WTC11 (cell line): ENCODE results near the gene CDK5. TPM values are rescaled to one million over a fixed set of nuclear protein-coding genes. Genes with fewer than 3 reads are reported as not detected.

Experiments used
- ATAC-seq: fragments of 200-7000 bp; cut with Tn5 transposase; 2 replicates; pipeline ENCODE4 v1.10.0; 2021; ENCODE audit warnings: mild to moderate bottlenecking, moderate library complexity
- CTCF ChIA-PET: fragments of 300-600 bp; sonication (Branson Sonifier 250); formaldehyde crosslinking; loops from one replicate; lab custom pipeline; 2021; ENCODE audit warnings: antibody characterized with exemption; lab: Charles Lee
- POLR2A ChIA-PET: fragments of 350-600 bp; sonication (Branson Sonifier 250); formaldehyde crosslinking; loops from one replicate; lab custom pipeline; 2021; ENCODE audit warnings: antibody characterized with exemption; lab: Charles Lee
- DNase-seq: peaks from one replicate; pipeline ENCODE4 v3.0.0; 2021; ENCODE audit warnings: low spot score
- H3K27ac Mint-ChIP-seq: 2 replicates; pipeline ENCODE4 v1.8.0; 2021; ENCODE audit warnings: mixed read lengths
- H3K27me3 Mint-ChIP-seq: 2 replicates; pipeline ENCODE4 v1.8.0; 2021; ENCODE audit warnings: low read depth, mild to moderate bottlenecking, moderate library complexity, mixed read lengths
- H3K36me3 Mint-ChIP-seq: 2 replicates; pipeline ENCODE4 v1.8.0; 2021; ENCODE audit warnings: mixed read lengths
- H3K4me1 Mint-ChIP-seq: 2 replicates; pipeline ENCODE4 v1.8.0; 2022; ENCODE audit warnings: mixed read lengths
- H3K4me3 Mint-ChIP-seq: 2 replicates; pipeline ENCODE4 v1.8.0; 2021; ENCODE audit warnings: mild to moderate bottlenecking, moderate library complexity, mixed read lengths
- H3K9me3 Mint-ChIP-seq: 2 replicates; pipeline ENCODE4 v1.8.0; 2021; ENCODE audit warnings: mixed read lengths
- ATF1 ChIP-seq: sonication (generic); formaldehyde crosslinking; IDR thresholded peaks from 2 replicates; pipeline ENCODE4 v1.8.1; 2023; ENCODE audit warnings: mild to moderate bottlenecking, moderate library complexity, missing genetic modification reagents
- CREB1 ChIP-seq: sonication (generic); formaldehyde crosslinking; IDR thresholded peaks from 2 replicates; pipeline ENCODE4 v1.8.0; 2023; ENCODE audit warnings: mild to moderate bottlenecking, missing genetic modification reagents
- ESRRA ChIP-seq: sonication (generic); formaldehyde crosslinking; IDR thresholded peaks from 2 replicates; pipeline ENCODE4 v1.8.1; 2022; ENCODE audit warnings: mild to moderate bottlenecking, missing genetic modification reagents, borderline replicate concordance
- FOXP4 ChIP-seq: sonication (generic); formaldehyde crosslinking; IDR thresholded peaks from 2 replicates; pipeline ENCODE4 v1.8.0; 2022; ENCODE audit warnings: mild to moderate bottlenecking, missing genetic modification reagents
- JAZF1 ChIP-seq: fragments of 250-450 bp; sonication (Bioruptor Pico); IDR thresholded peaks from 2 replicates; pipeline ENCODE4 v1.9.0; 2021; ENCODE audit warnings: moderate library complexity, mild to moderate bottlenecking, inconsistent platforms
- MLX ChIP-seq: sonication (generic); formaldehyde crosslinking; IDR thresholded peaks from 2 replicates; pipeline ENCODE4 v1.8.1; 2023; ENCODE audit warnings: mild to moderate bottlenecking, missing genetic modification reagents, moderate library complexity
- NFYB ChIP-seq: sonication (generic); formaldehyde crosslinking; conservative IDR thresholded peaks from 2 replicates; pipeline ENCODE4 v1.8.0; 2022; ENCODE audit warnings: low read depth, missing genetic modification reagents
- NR1H2 ChIP-seq: sonication (generic); formaldehyde crosslinking; IDR thresholded peaks from 2 replicates; pipeline ENCODE4 v1.9.0; 2021; ENCODE audit warnings: mild to moderate bottlenecking, moderate library complexity, missing genetic modification reagents
- NR3C1 ChIP-seq: sonication (generic); formaldehyde crosslinking; conservative IDR thresholded peaks from 2 replicates; pipeline ENCODE4 v1.8.1; 2023; ENCODE audit warnings: low read depth, mild to moderate bottlenecking, missing genetic modification reagents
- OVOL2 ChIP-seq: fragments of 250-450 bp; sonication (Bioruptor Pico); IDR thresholded peaks from 2 replicates; pipeline ENCODE4 v1.9.0; 2021; ENCODE audit warnings: mild to moderate bottlenecking, borderline replicate concordance
- USF2 ChIP-seq: sonication (generic); formaldehyde crosslinking; IDR thresholded peaks from 2 replicates; pipeline ENCODE4 v1.8.1; 2023; ENCODE audit warnings: mild to moderate bottlenecking, missing genetic modification reagents, moderate library complexity
- ZNF138 ChIP-seq: sonication (generic); formaldehyde crosslinking; conservative IDR thresholded peaks from 2 replicates; pipeline ENCODE4 v1.8.1; 2022; ENCODE audit warnings: mild to moderate bottlenecking, moderate library complexity, missing genetic modification reagents
- ZNF512 ChIP-seq: sonication (generic); formaldehyde crosslinking; IDR thresholded peaks from 2 replicates; pipeline ENCODE4 v1.8.1; 2022; ENCODE audit warnings: missing genetic modification reagents, borderline replicate concordance
- total RNA-seq: library from RNA; stranded (reverse); gene quantifications from 3 replicates; pipeline ENCODE4 v1.2.3, GENCODE V29; 2021
- TF ChIP-seq, protein P1 (sequence below): sonication (generic); formaldehyde crosslinking; conservative IDR thresholded peaks from 2 replicates; pipeline ENCODE4 v1.8.1; 2023; ENCODE audit warnings: mild to moderate bottlenecking, low read depth, missing genetic modification reagents, moderate library complexity
- TF ChIP-seq, protein P2 (sequence below): fragments of 200-600 bp; IDR thresholded peaks from 2 replicates; pipeline ENCODE4 v1.8.0; 2022; ENCODE audit warnings: antibody characterized with exemption
- TF ChIP-seq, protein P3 (sequence below): sonication (generic); formaldehyde crosslinking; IDR thresholded peaks from 2 replicates; pipeline ENCODE4 v1.8.1; 2023; ENCODE audit warnings: mild to moderate bottlenecking, missing genetic modification reagents, borderline replicate concordance

Gene CDK5
- total RNA-seq, 1 experiment from 2014 or later = 27.8 TPM

- Mint-ChIP-seq H3K4me3 (no peak overlapping the region), H3K27me3 (peaks cover 12% of the 10 kb centered on the region), H3K9me3 (no peaks in the 10 kb centered on the region), H3K4me1 (no peaks in the 10 kb centered on the region), H3K36me3 (no peaks in the 10 kb centered on the region), H3K27ac (no peak overlapping the region)
- no peak for DNase-seq
- no peak for ATAC-seq
- CTCF ChIA-PET = interaction anchor here (2.3 kb wide), 1 partner anchor 27 kb away, joined by 6 read pairs; no protein-coding TSS in a partner anchor
- TF ChIP-seq OVOL2 = no peak
- TF ChIP-seq NR1H2 (CRISPR knock-in tag) = no peak
- no peak for TF ChIP-seq JAZF1 (CRISPR knock-in tag)
- no peak for TF ChIP-seq ATF1 (CRISPR knock-in tag)
- TF ChIP-seq, protein P1, sequence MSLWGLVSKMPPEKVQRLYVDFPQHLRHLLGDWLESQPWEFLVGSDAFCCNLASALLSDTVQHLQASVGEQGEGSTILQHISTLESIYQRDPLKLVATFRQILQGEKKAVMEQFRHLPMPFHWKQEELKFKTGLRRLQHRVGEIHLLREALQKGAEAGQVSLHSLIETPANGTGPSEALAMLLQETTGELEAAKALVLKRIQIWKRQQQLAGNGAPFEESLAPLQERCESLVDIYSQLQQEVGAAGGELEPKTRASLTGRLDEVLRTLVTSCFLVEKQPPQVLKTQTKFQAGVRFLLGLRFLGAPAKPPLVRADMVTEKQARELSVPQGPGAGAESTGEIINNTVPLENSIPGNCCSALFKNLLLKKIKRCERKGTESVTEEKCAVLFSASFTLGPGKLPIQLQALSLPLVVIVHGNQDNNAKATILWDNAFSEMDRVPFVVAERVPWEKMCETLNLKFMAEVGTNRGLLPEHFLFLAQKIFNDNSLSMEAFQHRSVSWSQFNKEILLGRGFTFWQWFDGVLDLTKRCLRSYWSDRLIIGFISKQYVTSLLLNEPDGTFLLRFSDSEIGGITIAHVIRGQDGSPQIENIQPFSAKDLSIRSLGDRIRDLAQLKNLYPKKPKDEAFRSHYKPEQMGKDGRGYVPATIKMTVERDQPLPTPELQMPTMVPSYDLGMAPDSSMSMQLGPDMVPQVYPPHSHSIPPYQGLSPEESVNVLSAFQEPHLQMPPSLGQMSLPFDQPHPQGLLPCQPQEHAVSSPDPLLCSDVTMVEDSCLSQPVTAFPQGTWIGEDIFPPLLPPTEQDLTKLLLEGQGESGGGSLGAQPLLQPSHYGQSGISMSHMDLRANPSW (CRISPR knock-in tag) = no peak
- TF ChIP-seq FOXP4 (CRISPR knock-in tag) = no peak
- TF ChIP-seq NFYB (CRISPR knock-in tag) = no peak
- no peak for TF ChIP-seq MLX
- no peak for TF ChIP-seq ZNF138 (CRISPR knock-in tag)
- TF ChIP-seq ZNF512 (CRISPR knock-in tag) = no peak
- TF ChIP-seq, protein P2, sequence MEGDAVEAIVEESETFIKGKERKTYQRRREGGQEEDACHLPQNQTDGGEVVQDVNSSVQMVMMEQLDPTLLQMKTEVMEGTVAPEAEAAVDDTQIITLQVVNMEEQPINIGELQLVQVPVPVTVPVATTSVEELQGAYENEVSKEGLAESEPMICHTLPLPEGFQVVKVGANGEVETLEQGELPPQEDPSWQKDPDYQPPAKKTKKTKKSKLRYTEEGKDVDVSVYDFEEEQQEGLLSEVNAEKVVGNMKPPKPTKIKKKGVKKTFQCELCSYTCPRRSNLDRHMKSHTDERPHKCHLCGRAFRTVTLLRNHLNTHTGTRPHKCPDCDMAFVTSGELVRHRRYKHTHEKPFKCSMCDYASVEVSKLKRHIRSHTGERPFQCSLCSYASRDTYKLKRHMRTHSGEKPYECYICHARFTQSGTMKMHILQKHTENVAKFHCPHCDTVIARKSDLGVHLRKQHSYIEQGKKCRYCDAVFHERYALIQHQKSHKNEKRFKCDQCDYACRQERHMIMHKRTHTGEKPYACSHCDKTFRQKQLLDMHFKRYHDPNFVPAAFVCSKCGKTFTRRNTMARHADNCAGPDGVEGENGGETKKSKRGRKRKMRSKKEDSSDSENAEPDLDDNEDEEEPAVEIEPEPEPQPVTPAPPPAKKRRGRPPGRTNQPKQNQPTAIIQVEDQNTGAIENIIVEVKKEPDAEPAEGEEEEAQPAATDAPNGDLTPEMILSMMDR = no peak
- no peak for TF ChIP-seq CREB1 (CRISPR knock-in tag)
- no peak for TF ChIP-seq ESRRA (CRISPR knock-in tag)
- TF ChIP-seq NR3C1 (CRISPR knock-in tag) = no peak
- TF ChIP-seq, protein P3, sequence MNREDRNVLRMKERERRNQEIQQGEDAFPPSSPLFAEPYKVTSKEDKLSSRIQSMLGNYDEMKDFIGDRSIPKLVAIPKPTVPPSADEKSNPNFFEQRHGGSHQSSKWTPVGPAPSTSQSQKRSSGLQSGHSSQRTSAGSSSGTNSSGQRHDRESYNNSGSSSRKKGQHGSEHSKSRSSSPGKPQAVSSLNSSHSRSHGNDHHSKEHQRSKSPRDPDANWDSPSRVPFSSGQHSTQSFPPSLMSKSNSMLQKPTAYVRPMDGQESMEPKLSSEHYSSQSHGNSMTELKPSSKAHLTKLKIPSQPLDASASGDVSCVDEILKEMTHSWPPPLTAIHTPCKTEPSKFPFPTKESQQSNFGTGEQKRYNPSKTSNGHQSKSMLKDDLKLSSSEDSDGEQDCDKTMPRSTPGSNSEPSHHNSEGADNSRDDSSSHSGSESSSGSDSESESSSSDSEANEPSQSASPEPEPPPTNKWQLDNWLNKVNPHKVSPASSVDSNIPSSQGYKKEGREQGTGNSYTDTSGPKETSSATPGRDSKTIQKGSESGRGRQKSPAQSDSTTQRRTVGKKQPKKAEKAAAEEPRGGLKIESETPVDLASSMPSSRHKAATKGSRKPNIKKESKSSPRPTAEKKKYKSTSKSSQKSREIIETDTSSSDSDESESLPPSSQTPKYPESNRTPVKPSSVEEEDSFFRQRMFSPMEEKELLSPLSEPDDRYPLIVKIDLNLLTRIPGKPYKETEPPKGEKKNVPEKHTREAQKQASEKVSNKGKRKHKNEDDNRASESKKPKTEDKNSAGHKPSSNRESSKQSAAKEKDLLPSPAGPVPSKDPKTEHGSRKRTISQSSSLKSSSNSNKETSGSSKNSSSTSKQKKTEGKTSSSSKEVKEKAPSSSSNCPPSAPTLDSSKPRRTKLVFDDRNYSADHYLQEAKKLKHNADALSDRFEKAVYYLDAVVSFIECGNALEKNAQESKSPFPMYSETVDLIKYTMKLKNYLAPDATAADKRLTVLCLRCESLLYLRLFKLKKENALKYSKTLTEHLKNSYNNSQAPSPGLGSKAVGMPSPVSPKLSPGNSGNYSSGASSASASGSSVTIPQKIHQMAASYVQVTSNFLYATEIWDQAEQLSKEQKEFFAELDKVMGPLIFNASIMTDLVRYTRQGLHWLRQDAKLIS = no peak
- TF ChIP-seq USF2 (CRISPR knock-in tag) = no peak
- POLR2A ChIA-PET = no interaction called here
These were observed 12.4 kb downstream of the CDK5 start for GRCh38 chr7:151045262-151045661.
